ENCODE measurements around the gene PLPPR4. TPM values are rescaled to one million over a fixed set of nuclear protein-coding genes. Genes with fewer than 3 reads are reported as not detected.
A peak's percentile ranks its signal among the peaks of the same experiment; 100 is the strongest.

The PLPPR4 gene
- total and polyA plus RNA-seq, 4 donors, result 0.02 to 0.61 (median 0.19) TPM

DNA sequence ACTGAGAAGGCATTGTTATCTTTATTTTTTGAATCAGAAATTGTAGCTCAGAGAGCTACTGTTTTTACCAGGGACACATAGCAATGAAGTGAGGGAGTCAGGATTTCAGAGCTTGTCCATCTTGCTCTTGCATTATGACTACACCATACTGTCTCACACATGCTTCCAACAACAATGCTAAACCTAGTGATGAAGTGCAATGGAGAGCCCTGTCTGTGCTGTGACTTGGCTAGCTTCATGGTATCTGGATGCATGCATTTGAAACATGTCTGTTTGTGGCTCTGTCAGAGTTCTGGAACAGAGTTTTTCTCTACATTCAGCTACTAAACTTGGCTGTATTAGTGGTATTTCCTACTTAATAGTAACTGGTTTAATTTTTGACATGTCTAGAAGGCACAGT lies 7.0 kb downstream of the PLPPR4 start:
- Histone ChIP-seq H3K36me3 (ENCODE audit: control insufficient read depth in 4 of 4, insufficient read depth in 3 of 4, low read depth in 1 of 4, low read length in 3 of 4) (no peaks in the 10 kb centered on the region), H3K4me1 (ENCODE audit: control insufficient read depth in 4 of 4, insufficient read depth in 4 of 4, low read length in 3 of 4) (no peaks in the 10 kb centered on the region), H3K27ac (ENCODE audit: low read depth in 1 of 2, low read length in 2 of 2) (no peak overlapping the region), H3K9ac (ENCODE audit: low read depth in 1 of 2, low read length in 2 of 2) (no peak overlapping the region), H3K4me3 (ENCODE audit: low read depth in 1 of 3, low read length in 3 of 3) (no peak overlapping the region), H3K9me3 (ENCODE audit: control insufficient read depth in 4 of 4, low read length in 3 of 4) (peaks cover 0 to 4% (median 0%) of the 10 kb centered on the region in 4 donors), H3K27me3 (ENCODE audit: control insufficient read depth in 4 of 4, insufficient read depth in 4 of 4, low read length in 3 of 4) (no peaks in the 10 kb centered on the region)
- TF ChIP-seq, protein P1, sequence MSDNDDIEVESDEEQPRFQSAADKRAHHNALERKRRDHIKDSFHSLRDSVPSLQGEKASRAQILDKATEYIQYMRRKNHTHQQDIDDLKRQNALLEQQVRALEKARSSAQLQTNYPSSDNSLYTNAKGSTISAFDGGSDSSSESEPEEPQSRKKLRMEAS (IDR thresholded peaks at IDR 0.05), result no peak
- no peak for TF ChIP-seq RAD21 (IDR thresholded peaks at IDR 0.05)
- TF ChIP-seq JUND (IDR thresholded peaks at IDR 0.05), result no peak
- TF ChIP-seq TAF1 (conservative IDR thresholded peaks at IDR 0.05), result no peak
- no peak for TF ChIP-seq FOXA1 (IDR thresholded peaks at IDR 0.05)
- TF ChIP-seq HNF4G (IDR thresholded peaks at IDR 0.05), result no peak
- TF ChIP-seq RXRA (IDR thresholded peaks at IDR 0.05), result no peak
- no peak for TF ChIP-seq EGR1 (IDR thresholded peaks at IDR 0.05; ENCODE audit: low read depth in 2 of 2)
- no peak for TF ChIP-seq SP1 (IDR thresholded peaks at IDR 0.05)
- TF ChIP-seq, protein P2, sequence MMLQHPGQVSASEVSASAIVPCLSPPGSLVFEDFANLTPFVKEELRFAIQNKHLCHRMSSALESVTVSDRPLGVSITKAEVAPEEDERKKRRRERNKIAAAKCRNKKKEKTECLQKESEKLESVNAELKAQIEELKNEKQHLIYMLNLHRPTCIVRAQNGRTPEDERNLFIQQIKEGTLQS (IDR thresholded peaks at IDR 0.05), result no peak
- TF ChIP-seq, protein P3, sequence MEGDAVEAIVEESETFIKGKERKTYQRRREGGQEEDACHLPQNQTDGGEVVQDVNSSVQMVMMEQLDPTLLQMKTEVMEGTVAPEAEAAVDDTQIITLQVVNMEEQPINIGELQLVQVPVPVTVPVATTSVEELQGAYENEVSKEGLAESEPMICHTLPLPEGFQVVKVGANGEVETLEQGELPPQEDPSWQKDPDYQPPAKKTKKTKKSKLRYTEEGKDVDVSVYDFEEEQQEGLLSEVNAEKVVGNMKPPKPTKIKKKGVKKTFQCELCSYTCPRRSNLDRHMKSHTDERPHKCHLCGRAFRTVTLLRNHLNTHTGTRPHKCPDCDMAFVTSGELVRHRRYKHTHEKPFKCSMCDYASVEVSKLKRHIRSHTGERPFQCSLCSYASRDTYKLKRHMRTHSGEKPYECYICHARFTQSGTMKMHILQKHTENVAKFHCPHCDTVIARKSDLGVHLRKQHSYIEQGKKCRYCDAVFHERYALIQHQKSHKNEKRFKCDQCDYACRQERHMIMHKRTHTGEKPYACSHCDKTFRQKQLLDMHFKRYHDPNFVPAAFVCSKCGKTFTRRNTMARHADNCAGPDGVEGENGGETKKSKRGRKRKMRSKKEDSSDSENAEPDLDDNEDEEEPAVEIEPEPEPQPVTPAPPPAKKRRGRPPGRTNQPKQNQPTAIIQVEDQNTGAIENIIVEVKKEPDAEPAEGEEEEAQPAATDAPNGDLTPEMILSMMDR (IDR thresholded peaks at IDR 0.05; ENCODE audit: low read depth, low read length, missing input control), result no peak
- TF ChIP-seq FOXA2 (IDR thresholded peaks at IDR 0.05), result no peak
- no peak for TF ChIP-seq GABPA (IDR thresholded peaks at IDR 0.05 in 1 of 2, conservative IDR thresholded peaks at IDR 0.05 in 1 of 2)
- DNase-seq (ENCODE audit: low spot score), result no peak

DNA sequence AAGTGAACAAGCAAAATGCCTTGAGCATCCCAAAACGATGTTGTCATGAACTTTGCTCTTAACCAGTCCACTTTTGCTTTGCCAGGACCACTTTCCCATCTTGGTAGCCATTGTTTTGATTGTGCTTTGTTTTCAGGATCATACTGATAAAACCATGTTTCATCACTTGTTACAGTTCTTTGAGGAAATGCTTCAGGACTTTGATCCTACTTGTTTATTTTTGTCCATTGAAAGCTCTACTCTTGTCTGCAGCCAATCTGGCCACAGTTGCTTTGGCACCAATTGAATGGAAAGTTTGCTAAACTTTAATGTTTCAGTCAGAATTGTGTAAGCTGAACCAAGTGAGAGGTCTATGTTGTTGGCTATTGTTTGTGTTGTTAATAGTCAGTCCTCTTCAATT lies 12.8 kb downstream of the PLPPR4 start:
- Histone ChIP-seq H3K27me3 (ENCODE audit: control insufficient read depth in 4 of 4, insufficient read depth in 4 of 4, low read length in 3 of 4) (no peaks in the 10 kb centered on the region), H3K27ac (ENCODE audit: low read depth in 1 of 2, low read length in 2 of 2) (no peak overlapping the region), H3K9ac (ENCODE audit: low read depth in 1 of 2, low read length in 2 of 2) (no peak overlapping the region), H3K4me1 (ENCODE audit: control insufficient read depth in 4 of 4, insufficient read depth in 4 of 4, low read length in 3 of 4) (peaks cover 0 to 15% (median 12%) of the 10 kb centered on the region in 4 donors), H3K4me3 (ENCODE audit: low read depth in 1 of 3, low read length in 3 of 3) (no peak overlapping the region), H3K9me3 (ENCODE audit: control insufficient read depth in 4 of 4, low read length in 3 of 4) (no peaks in the 10 kb centered on the region), H3K36me3 (ENCODE audit: control insufficient read depth in 4 of 4, insufficient read depth in 3 of 4, low read depth in 1 of 4, low read length in 3 of 4) (no peaks in the 10 kb centered on the region)
- DNase-seq (ENCODE audit: low spot score), result no peak
- TF ChIP-seq RXRA (IDR thresholded peaks at IDR 0.05) (peak; percentile 75 to 91), TAF1 (conservative IDR thresholded peaks at IDR 0.05) (no peak), GABPA (IDR thresholded peaks at IDR 0.05 in 1 of 2, conservative IDR thresholded peaks at IDR 0.05 in 1 of 2) (peak in 1 of 2 donors; percentile 33), EGR1 (IDR thresholded peaks at IDR 0.05; ENCODE audit: low read depth in 2 of 2) (peak; percentile 91 to 95), FOXA1 (IDR thresholded peaks at IDR 0.05) (peak; percentile 93), NR2F2 (IDR thresholded peaks at IDR 0.05) (peak; percentile 22), FOXA2 (IDR thresholded peaks at IDR 0.05) (peak; percentile 96), YY1 (IDR thresholded peaks at IDR 0.05) (peak; percentile 81), HNF4G (IDR thresholded peaks at IDR 0.05) (peak; percentile 97), RAD21 (IDR thresholded peaks at IDR 0.05) (peak; percentile 55), HNF4A (conservative IDR thresholded peaks at IDR 0.05) (peak; percentile 98), SP1 (IDR thresholded peaks at IDR 0.05) (peak; percentile 92), JUND (IDR thresholded peaks at IDR 0.05) (peak; percentile 72 to 91)
- TF ChIP-seq, protein P1 (IDR thresholded peaks at IDR 0.05), result peak; percentile 79
- TF ChIP-seq, protein P4, sequence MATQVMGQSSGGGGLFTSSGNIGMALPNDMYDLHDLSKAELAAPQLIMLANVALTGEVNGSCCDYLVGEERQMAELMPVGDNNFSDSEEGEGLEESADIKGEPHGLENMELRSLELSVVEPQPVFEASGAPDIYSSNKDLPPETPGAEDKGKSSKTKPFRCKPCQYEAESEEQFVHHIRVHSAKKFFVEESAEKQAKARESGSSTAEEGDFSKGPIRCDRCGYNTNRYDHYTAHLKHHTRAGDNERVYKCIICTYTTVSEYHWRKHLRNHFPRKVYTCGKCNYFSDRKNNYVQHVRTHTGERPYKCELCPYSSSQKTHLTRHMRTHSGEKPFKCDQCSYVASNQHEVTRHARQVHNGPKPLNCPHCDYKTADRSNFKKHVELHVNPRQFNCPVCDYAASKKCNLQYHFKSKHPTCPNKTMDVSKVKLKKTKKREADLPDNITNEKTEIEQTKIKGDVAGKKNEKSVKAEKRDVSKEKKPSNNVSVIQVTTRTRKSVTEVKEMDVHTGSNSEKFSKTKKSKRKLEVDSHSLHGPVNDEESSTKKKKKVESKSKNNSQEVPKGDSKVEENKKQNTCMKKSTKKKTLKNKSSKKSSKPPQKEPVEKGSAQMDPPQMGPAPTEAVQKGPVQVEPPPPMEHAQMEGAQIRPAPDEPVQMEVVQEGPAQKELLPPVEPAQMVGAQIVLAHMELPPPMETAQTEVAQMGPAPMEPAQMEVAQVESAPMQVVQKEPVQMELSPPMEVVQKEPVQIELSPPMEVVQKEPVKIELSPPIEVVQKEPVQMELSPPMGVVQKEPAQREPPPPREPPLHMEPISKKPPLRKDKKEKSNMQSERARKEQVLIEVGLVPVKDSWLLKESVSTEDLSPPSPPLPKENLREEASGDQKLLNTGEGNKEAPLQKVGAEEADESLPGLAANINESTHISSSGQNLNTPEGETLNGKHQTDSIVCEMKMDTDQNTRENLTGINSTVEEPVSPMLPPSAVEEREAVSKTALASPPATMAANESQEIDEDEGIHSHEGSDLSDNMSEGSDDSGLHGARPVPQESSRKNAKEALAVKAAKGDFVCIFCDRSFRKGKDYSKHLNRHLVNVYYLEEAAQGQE (IDR thresholded peaks at IDR 0.05), result peak; percentile 75
- TF ChIP-seq, protein P3 (IDR thresholded peaks at IDR 0.05; ENCODE audit: low read depth, low read length, missing input control), result no peak
- TF ChIP-seq, protein P5, sequence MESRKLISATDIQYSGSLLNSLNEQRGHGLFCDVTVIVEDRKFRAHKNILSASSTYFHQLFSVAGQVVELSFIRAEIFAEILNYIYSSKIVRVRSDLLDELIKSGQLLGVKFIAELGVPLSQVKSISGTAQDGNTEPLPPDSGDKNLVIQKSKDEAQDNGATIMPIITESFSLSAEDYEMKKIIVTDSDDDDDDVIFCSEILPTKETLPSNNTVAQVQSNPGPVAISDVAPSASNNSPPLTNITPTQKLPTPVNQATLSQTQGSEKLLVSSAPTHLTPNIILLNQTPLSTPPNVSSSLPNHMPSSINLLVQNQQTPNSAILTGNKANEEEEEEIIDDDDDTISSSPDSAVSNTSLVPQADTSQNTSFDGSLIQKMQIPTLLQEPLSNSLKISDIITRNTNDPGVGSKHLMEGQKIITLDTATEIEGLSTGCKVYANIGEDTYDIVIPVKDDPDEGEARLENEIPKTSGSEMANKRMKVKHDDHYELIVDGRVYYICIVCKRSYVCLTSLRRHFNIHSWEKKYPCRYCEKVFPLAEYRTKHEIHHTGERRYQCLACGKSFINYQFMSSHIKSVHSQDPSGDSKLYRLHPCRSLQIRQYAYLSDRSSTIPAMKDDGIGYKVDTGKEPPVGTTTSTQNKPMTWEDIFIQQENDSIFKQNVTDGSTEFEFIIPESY (IDR thresholded peaks at IDR 0.05), result peak; percentile 82
- TF ChIP-seq, protein P2 (IDR thresholded peaks at IDR 0.05), result peak; percentile 93
- WGBS, result 29% methylated on average over 1 of the region's 1 CpG

Data from liver (tissue), 9 donors.